ENCODE measurements around the gene MCTP2.

MCTP2 gene

GRCh38 chr15:94265982-94266381, 34.6 kb downstream of the MCTP2 start:
- DNase-seq, result no peak

- no peak for DNase-seq
Measured at GRCh38 chr15:94266789-94267188, 35.4 kb downstream of the MCTP2 start.

GRCh38 chr15:94269954-94270353, 38.6 kb downstream of the MCTP2 start:
- DNase-seq, result no peak

- DNase-seq, result no peak
Measured at GRCh38 chr15:94270570-94270969, 39.2 kb downstream of the MCTP2 start.

- no peak for DNase-seq
Measured at GRCh38 chr15:94272251-94272898, 41.0 kb downstream of the MCTP2 start.

- DNase-seq, result no peak
Measured at GRCh38 chr15:94273826-94274225, 42.5 kb downstream of the MCTP2 start.

- no peak for DNase-seq
Measured at GRCh38 chr15:94274745-94275144, 43.4 kb downstream of the MCTP2 start.

GRCh38 chr15:94277485-94277884, 46.1 kb downstream of the MCTP2 start:
- DNase-seq, result no peak

- no peak for DNase-seq
Measured at GRCh38 chr15:94279736-94280135, 48.4 kb downstream of the MCTP2 start.

- no peak for DNase-seq
Measured at GRCh38 chr15:94280301-94280700, 48.9 kb downstream of the MCTP2 start.

- DNase-seq, result no peak
Measured at GRCh38 chr15:94282269-94283250, 51.2 kb downstream of the MCTP2 start.

- DNase-seq, result no peak
Measured at GRCh38 chr15:94286583-94286982, 55.2 kb downstream of the MCTP2 start.

GRCh38 chr15:94287794-94288246, 56.5 kb downstream of the MCTP2 start:
- DNase-seq, result no peak

- DNase-seq, result no peak
Measured at GRCh38 chr15:94290730-94291129, 59.4 kb downstream of the MCTP2 start.

- no peak for DNase-seq
Measured at GRCh38 chr15:94293411-94294402, 62.3 kb downstream of the MCTP2 start.

GRCh38 chr15:94294556-94294955, 63.2 kb downstream of the MCTP2 start:
- DNase-seq, result no peak

GRCh38 chr15:94295275-94295674, 63.9 kb downstream of the MCTP2 start:
- no peak for DNase-seq

GRCh38 chr15:94296717-94297116, 65.4 kb downstream of the MCTP2 start:
- no peak for DNase-seq

GRCh38 chr15:94297558-94297957, 66.2 kb downstream of the MCTP2 start:
- DNase-seq, result no peak

- no peak for DNase-seq
Measured at GRCh38 chr15:94298364-94298763, 67.0 kb downstream of the MCTP2 start.

- DNase-seq, result no peak
Measured at GRCh38 chr15:94300612-94301011, 69.3 kb downstream of the MCTP2 start.

- DNase-seq, result no peak
Measured at GRCh38 chr15:94305133-94305532, 73.8 kb downstream of the MCTP2 start.

All from kidney glomerular epithelial cell (primary cell).